Naive B cell (primary cell): Measurements from ENCODE around the gene FBXO21. TPM values are rescaled to one million over a fixed set of nuclear protein-coding genes. Genes with fewer than 3 reads are reported as not detected.
"Not testable (repeated sequence)": the region's sequence is repeated elsewhere in the genome, so short reads cannot be mapped to it uniquely, and the experiment has no call there.

Source experiments
- ATAC-seq, 2 donors: fragments of 150-1000 bp; cut with Tn5 transposase; 2 replicates each; pipeline ENCODE4 v1.10.0; 2021; ENCODE audit warnings: low read depth in 2 of 2, mild to moderate bottlenecking in 2 of 2, moderate library complexity in 2 of 2
- DNase-seq: peaks from one replicate; pipeline ENCODE4 v3.0.0; 2022
- H3K27ac Mint-ChIP-seq, 6 donors: one replicate each; pipeline ENCODE4 v1.8.0; 2020 to 2022; ENCODE audit warnings: mild to moderate bottlenecking in 6 of 6, mixed read lengths in 6 of 6, moderate library complexity in 5 of 6, inconsistent platforms in 2 of 6
- H3K27me3 Mint-ChIP-seq, 3 donors: one replicate each; pipeline ENCODE4 v1.8.0; 2021 to 2022; ENCODE audit warnings: mixed read lengths in 3 of 3, mild to moderate bottlenecking in 1 of 3
- H3K36me3 Mint-ChIP-seq, 2 donors: one replicate each; pipeline ENCODE4 v1.8.0; 2020 to 2022; ENCODE audit warnings: mixed read lengths in 2 of 2, inconsistent platforms in 1 of 2, mild to moderate bottlenecking in 1 of 2
- H3K4me1 Mint-ChIP-seq, 3 donors: one replicate each; pipeline ENCODE4 v1.8.0; 2020 to 2022; ENCODE audit warnings: mixed read lengths in 3 of 3, inconsistent platforms in 1 of 3, mild to moderate bottlenecking in 1 of 3, moderate library complexity in 1 of 3
- H3K4me3 Mint-ChIP-seq, 8 donors: one replicate each; pipeline ENCODE4 v1.8.0; 2020 to 2022; ENCODE audit warnings: mild to moderate bottlenecking in 8 of 8, mixed read lengths in 8 of 8, moderate library complexity in 8 of 8, inconsistent platforms in 2 of 8
- H3K9me3 Mint-ChIP-seq, 7 donors: one replicate each; pipeline ENCODE4 v1.8.0; 2020 to 2022; ENCODE audit warnings: mixed read lengths in 7 of 7, mild to moderate bottlenecking in 5 of 7, inconsistent platforms in 2 of 7, moderate library complexity in 1 of 7
- polyA plus RNA-seq, 6 donors: library from polyadenylated mRNA; unstranded; fragments of 300-500 nt; fragmentation: Illumina TruSeq; gene quantifications; one replicate each; pipeline ENCODE4 v1.2.3, GENCODE V29; 2021; ENCODE audit warnings: low read depth in 6 of 6

The FBXO21 gene
- polyA plus RNA-seq, 6 donors from 2014 or later, result 46.0 to 61.5 (median 49.6) TPM

GRCh38 chr12:117192581-117192980 lies 2.3 kb upstream of the FBXO21 start:
- not testable (repeated sequence) for ATAC-seq, H3K4me3 Mint-ChIP-seq, DNase-seq, H3K9me3 Mint-ChIP-seq, H3K36me3 Mint-ChIP-seq
- Mint-ChIP-seq H3K4me1 (peaks cover 15 to 21% (median 18%) of the 10 kb centered on the region in 3 donors), H3K27me3 (peaks cover 8 to 20% (median 15%) of the 10 kb centered on the region in 3 donors), H3K27ac (peak overlapping the region in 1 of 6 donors; percentile 9)

GRCh38 chr12:117192057-117192456 lies 1.8 kb upstream of the FBXO21 start:
- peak overlapping the region in 1 of 6 donors; percentile 94 for H3K27ac Mint-ChIP-seq
- ATAC-seq, result no peak
- peak overlapping the region in 5 of 8 donors; percentile 3 to 97 (median 4) for H3K4me3 Mint-ChIP-seq
- peaks cover 15 to 21% (median 18%) of the 10 kb centered on the region in 3 donors for H3K4me1 Mint-ChIP-seq
- peaks cover 4 to 15% (median 10%) of the 10 kb centered on the region in 3 donors for H3K27me3 Mint-ChIP-seq
- H3K36me3 Mint-ChIP-seq, result peaks cover 4 to 6% of the 10 kb centered on the region in 2 donors
- peaks cover 0 to 6% (median 0%) of the 10 kb centered on the region in 7 donors for H3K9me3 Mint-ChIP-seq
- no peak for DNase-seq

GRCh38 chr12:117189725-117190209 lies 503 bp downstream of the FBXO21 start:
- peak overlapping the region; percentile 91 to 99 (median 96) for H3K4me3 Mint-ChIP-seq
- peaks cover 6 to 10% of the 10 kb centered on the region in 2 donors for H3K36me3 Mint-ChIP-seq
- ATAC-seq (peak; percentile 54 to 63), DNase-seq (peak; percentile 59)
- peaks cover 15 to 21% (median 18%) of the 10 kb centered on the region in 3 donors for H3K4me1 Mint-ChIP-seq
- peaks cover 4 to 9% (median 7%) of the 10 kb centered on the region in 3 donors for H3K27me3 Mint-ChIP-seq
- peak overlapping the region; percentile 75 to 95 (median 94) for H3K27ac Mint-ChIP-seq
- peaks cover 0 to 6% (median 0%) of the 10 kb centered on the region in 7 donors for H3K9me3 Mint-ChIP-seq

- Mint-ChIP-seq H3K4me1 (peaks cover 15 to 21% (median 18%) of the 10 kb centered on the region in 3 donors), H3K4me3 (peak overlapping the region; percentile 91 to 99 (median 96)), H3K36me3 (peaks cover 6 to 13% of the 10 kb centered on the region in 2 donors)
These were observed 1.1 kb downstream of the FBXO21 start for GRCh38 chr12:117188961-117189724.

GRCh38 chr12:117188121-117188665 lies 2.1 kb downstream of the FBXO21 start:
- ATAC-seq (no peak), DNase-seq (no peak)
- Mint-ChIP-seq H3K27me3 (no peaks in the 10 kb centered on the region), H3K4me1 (peaks cover 18 to 21% (median 19%) of the 10 kb centered on the region in 3 donors), H3K27ac (peak overlapping the region in 2 of 6 donors; percentile 52 to 66), H3K4me3 (peak overlapping the region; percentile 50 to 97 (median 80)), H3K9me3 (no peaks in the 10 kb centered on the region), H3K36me3 (peaks cover 6 to 20% of the 10 kb centered on the region in 2 donors)

More at GRCh38 chr12:117188961-117189724, 1.1 kb downstream of the FBXO21 start:
- Mint-ChIP-seq H3K9me3 (peaks cover 0 to 6% (median 0%) of the 10 kb centered on the region in 7 donors), H3K27me3 (peaks cover 4 to 9% (median 7%) of the 10 kb centered on the region in 3 donors), H3K27ac (peak overlapping the region; percentile 75 to 95 (median 94))
- ATAC-seq (no peak), DNase-seq (no peak)

- H3K36me3 Mint-ChIP-seq, result peaks cover 6 to 20% of the 10 kb centered on the region in 2 donors
- H3K27me3 Mint-ChIP-seq, result no peaks in the 10 kb centered on the region
- H3K4me3 Mint-ChIP-seq, result peak overlapping the region in 1 of 8 donors; percentile 97
- H3K4me1 Mint-ChIP-seq, result peaks cover 18 to 21% (median 19%) of the 10 kb centered on the region in 3 donors
- no peaks in the 10 kb centered on the region for H3K9me3 Mint-ChIP-seq
- no peak for DNase-seq
- no peak for ATAC-seq
- H3K27ac Mint-ChIP-seq, result no peak overlapping the region
These were observed 2.8 kb downstream of the FBXO21 start for GRCh38 chr12:117187421-117187820.

GRCh38 chr12:117182866-117183265 lies 7.4 kb downstream of the FBXO21 start:
- H3K4me1 Mint-ChIP-seq, result peaks cover 11 to 18% (median 17%) of the 10 kb centered on the region in 3 donors
- ATAC-seq (no peak), DNase-seq (no peak)
- H3K4me3 Mint-ChIP-seq, result no peak overlapping the region
- H3K27ac Mint-ChIP-seq, result no peak overlapping the region
- peaks cover 29 to 49% of the 10 kb centered on the region in 2 donors for H3K36me3 Mint-ChIP-seq
- H3K9me3 Mint-ChIP-seq, result peaks cover 0 to 8% (median 5%) of the 10 kb centered on the region in 7 donors
- no peaks in the 10 kb centered on the region for H3K27me3 Mint-ChIP-seq

- not testable (repeated sequence) for DNase-seq, H3K4me3 Mint-ChIP-seq, H3K9me3 Mint-ChIP-seq, H3K27me3 Mint-ChIP-seq, ATAC-seq
- Mint-ChIP-seq H3K27ac (peak overlapping the region in 1 of 6 donors; percentile 45), H3K4me1 (peaks cover 11 to 19% (median 17%) of the 10 kb centered on the region in 3 donors), H3K36me3 (peaks cover 32 to 52% of the 10 kb centered on the region in 2 donors)
These were observed 8.8 kb downstream of the FBXO21 start for GRCh38 chr12:117181468-117181843.

GRCh38 chr12:117180758-117181467 lies 9.4 kb downstream of the FBXO21 start:
- H3K4me3 Mint-ChIP-seq, result no peak overlapping the region
- H3K27me3 Mint-ChIP-seq, result no peaks in the 10 kb centered on the region
- DNase-seq (no peak), ATAC-seq (no peak)
- H3K27ac Mint-ChIP-seq, result peak overlapping the region in 1 of 6 donors; percentile 72
- H3K4me1 Mint-ChIP-seq, result peaks cover 13 to 24% (median 23%) of the 10 kb centered on the region in 3 donors
- H3K9me3 Mint-ChIP-seq, result peaks cover 0 to 8% (median 5%) of the 10 kb centered on the region in 7 donors
- H3K36me3 Mint-ChIP-seq, result peaks cover 37 to 58% of the 10 kb centered on the region in 2 donors

GRCh38 chr12:117178745-117179144 lies 11.5 kb downstream of the FBXO21 start:
- H3K9me3 Mint-ChIP-seq, result peaks cover 0 to 8% (median 5%) of the 10 kb centered on the region in 7 donors
- H3K27ac Mint-ChIP-seq, result no peak overlapping the region
- peaks cover 13 to 24% (median 23%) of the 10 kb centered on the region in 3 donors for H3K4me1 Mint-ChIP-seq
- H3K27me3 Mint-ChIP-seq, result no peaks in the 10 kb centered on the region
- no peak for DNase-seq
- H3K36me3 Mint-ChIP-seq, result peaks cover 39 to 53% of the 10 kb centered on the region in 2 donors
- no peak overlapping the region for H3K4me3 Mint-ChIP-seq
- ATAC-seq, result no peak

- Mint-ChIP-seq H3K4me1 (peaks cover 13 to 24% (median 19%) of the 10 kb centered on the region in 3 donors), H3K4me3 (no peak overlapping the region), H3K9me3 (peaks cover 0 to 8% (median 5%) of the 10 kb centered on the region in 7 donors), H3K27me3 (no peaks in the 10 kb centered on the region), H3K27ac (peak overlapping the region in 3 of 6 donors; percentile 16 to 62 (median 22)), H3K36me3 (peaks cover 39 to 50% of the 10 kb centered on the region in 2 donors)
- ATAC-seq (no peak), DNase-seq (no peak)
These were observed 12.0 kb downstream of the FBXO21 start for GRCh38 chr12:117178301-117178700.

GRCh38 chr12:117172168-117172567 lies 18.1 kb downstream of the FBXO21 start:
- DNase-seq (no peak), ATAC-seq (no peak)
- Mint-ChIP-seq H3K9me3 (no peaks in the 10 kb centered on the region), H3K27me3 (no peaks in the 10 kb centered on the region), H3K4me1 (peaks cover 3 to 6% (median 5%) of the 10 kb centered on the region in 3 donors), H3K4me3 (no peak overlapping the region), H3K36me3 (peaks cover 17 to 19% of the 10 kb centered on the region in 2 donors), H3K27ac (no peak overlapping the region)
